NCI-H1694 (cell line): ENCODE data around the gene ONECUT1.

Experiments used
- DNase-seq: peaks from one replicate; lab custom pipeline; 2025; lab: John Stamatoyannopoulos, UW

The ONECUT1 gene

GRCh38 chr15:52782514-52782913 is 7.6 kb downstream of the ONECUT1 start:
- DNase-seq = no peak

GRCh38 chr15:52780172-52780980 is 9.8 kb downstream of the ONECUT1 start:
- peak; percentile 61 for DNase-seq

GRCh38 chr15:52778457-52778856 is 11.7 kb downstream of the ONECUT1 start:
- DNase-seq = no peak

GRCh38 chr15:52772766-52773165 is 17.4 kb downstream of the ONECUT1 start:
- no peak for DNase-seq

DNA sequence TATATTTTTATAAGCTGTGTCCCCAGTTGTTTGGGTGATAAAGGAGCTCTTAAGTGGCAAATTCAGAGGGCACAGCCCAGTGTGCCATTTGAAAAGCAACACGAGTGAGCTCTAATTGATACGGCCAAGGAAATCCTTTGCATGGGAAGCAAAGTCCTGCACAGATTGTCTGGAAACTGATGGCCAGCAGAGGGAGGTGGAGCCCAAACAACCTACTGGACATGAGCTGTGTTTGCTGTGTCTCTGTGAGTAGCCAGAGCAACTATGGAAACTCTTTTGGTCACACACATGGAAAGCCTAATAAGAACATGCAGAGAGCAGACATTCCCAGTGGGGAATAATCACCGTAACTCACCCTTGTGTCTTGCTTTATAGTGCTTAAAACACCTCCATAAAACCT is 24.4 kb downstream of the ONECUT1 start:
- DNase-seq = no peak

DNA sequence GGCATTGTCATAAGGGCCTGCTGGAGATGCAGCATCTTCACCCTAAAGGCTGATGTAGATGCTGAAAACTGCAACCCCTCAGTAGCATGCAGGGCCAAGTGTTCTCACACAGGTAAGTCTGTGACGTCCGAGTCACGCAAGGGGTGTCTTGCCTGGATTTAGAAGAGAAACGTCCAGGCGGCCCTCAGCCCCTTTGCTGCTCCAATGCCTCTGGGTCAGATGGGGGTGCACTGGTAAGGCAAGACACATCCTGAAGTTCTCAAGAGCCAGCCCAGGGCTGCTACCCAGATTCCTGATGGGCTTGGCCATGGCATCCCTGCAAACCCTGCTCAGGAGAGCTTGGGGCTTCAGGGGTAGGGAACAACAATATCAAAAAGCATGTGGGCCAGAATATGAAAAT is 25.4 kb downstream of the ONECUT1 start:
- no peak for DNase-seq

DNA sequence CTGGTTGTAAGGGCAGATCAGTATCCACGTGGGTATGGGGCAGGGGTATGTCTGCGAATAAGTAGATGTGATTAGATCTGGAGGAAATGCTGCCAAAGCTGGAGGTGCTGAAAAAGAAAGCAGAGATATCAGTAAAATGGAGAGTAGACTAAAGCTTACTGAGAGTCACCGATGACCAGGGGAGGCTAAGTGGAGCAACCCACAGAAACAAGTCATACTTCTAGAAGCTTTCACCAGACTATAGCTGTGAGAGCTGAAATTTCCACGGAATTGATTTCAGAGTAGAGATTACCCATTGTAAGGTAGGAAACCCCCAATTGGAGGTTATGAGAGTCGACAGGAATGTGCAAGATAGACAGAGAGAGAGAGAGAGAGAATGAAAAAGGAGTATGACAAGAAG is 27.5 kb downstream of the ONECUT1 start:
- no peak for DNase-seq

DNA sequence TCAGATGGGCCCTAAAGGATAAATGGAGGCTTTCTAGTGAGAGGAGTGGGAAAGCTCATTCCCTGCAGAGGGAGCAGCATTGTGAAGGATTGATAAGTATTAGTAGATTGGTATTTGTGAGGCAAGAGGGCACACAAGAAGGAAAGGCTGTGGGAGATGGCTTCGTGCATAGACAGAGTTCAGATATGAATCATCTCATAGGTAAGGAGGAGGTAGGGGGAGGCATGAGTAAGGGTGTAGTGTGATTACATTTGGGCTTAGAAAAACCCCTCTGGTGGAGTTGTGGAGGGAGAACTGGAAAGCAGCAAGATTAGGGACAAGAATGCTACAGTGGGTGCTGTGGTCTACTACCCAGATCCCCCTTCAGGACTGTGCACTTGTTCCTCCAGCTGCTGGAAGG is 29.6 kb downstream of the ONECUT1 start:
- no peak for DNase-seq

GRCh38 chr15:52759969-52760368 is 30.2 kb downstream of the ONECUT1 start:
- no peak for DNase-seq

GRCh38 chr15:52757496-52757895 is 32.6 kb downstream of the ONECUT1 start:
- DNase-seq = no peak

GRCh38 chr15:52751522-52751921 is 38.6 kb downstream of the ONECUT1 start:
- DNase-seq = no peak

DNA sequence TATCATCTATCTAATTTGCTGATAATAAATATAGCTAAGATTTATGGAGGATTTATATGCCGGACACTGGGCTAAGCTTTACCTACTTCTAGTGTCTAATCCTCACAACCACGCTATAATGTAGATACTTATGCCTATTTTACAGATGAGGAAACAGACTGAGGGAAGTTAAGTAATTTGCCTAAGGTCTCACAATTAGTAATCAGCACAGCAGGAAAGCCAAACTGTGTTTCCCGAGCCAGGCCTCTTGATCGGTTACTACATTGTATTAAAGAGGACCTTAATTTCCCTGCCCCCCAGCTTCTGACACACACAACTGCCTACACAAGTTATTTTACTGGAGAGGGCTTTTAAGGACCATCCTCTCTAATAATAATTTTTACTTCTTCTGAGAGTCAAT is 40.9 kb downstream of the ONECUT1 start:
- no peak for DNase-seq

GRCh38 chr15:52746162-52746757 is 43.9 kb downstream of the ONECUT1 start:
- DNase-seq = no peak

DNA sequence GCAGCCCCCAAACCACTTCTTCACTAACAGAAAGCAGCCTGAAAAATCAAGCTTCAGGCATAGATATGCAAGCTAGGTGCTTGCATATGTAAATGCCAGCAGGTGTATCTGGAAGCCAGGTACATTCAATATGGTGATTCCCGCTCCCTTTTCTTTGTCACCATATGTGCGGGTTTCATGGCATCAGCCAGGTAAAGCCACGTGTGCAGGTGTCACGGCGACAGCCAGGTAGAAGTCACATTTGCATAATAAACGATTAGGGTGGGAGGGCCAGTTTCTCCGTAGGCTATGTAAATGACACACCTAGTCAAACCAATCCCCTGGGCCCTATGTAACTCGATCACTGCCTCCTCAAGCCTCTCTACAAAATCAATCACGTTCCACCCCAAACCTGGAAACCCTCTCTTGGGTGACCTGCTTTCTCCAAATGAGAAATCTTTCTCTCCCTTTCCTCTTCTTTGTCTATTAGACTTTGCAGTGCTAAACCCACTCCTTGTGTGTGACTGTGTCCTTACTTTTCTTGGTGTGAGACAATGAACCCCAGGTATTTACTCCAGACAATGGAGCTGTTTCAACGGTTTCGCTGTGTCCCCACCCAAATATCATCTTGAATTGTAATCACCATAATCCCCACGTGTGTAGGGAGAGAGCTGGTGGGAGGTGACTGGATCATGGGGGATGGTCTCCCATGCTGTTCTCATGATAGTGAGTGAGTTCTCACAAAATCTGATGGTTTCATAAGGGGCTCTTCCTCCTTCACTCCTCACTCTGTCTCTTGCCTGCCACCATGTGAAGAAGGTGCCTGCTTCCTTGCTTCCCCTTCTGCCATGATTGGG is 44.6 kb downstream of the ONECUT1 start:
- DNase-seq = no peak

- no peak for DNase-seq
Observed at GRCh38 chr15:52738311-52738710, 51.8 kb downstream of the ONECUT1 start.

- no peak for DNase-seq
Observed at GRCh38 chr15:52737720-52738119, 52.4 kb downstream of the ONECUT1 start.

DNA sequence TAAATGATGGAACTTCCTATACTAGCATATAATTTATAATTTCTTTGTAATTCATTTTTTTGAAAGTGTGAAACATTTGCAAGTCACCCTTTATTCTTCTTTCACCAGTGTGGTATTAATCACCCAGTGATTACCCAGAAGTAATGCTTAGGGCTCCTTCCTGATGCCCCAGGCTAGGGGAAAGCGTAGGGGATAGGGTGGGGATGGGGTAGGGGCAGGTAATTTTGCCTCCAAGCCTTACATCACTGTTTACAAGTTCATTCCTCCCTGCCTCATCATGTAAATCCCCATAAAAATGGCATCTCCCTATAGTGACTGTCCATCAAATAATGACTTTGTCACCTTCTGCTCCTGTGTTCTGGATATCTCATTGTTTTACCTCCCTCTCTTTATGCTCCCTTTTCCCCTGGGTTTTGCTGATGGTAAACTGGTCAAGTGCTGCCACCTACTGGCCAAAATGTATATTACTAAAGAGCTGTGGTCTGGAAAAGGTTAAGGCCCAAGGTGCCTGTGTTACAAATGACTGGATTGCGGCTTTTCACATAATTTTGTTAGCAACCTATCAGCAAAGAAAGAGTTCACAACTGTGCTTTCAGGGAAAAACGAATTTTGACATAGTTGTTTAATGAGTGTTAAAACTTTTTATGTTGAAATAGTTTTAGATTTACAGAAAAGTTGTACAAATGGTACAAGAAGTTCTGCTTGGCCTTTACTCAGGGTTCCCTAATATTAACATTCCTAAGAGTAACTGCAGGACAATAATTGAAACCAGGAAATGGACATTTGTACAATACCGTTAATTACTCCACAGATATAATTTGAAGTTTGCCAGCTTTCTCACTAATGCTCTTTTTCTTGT is 54.7 kb downstream of the ONECUT1 start:
- peak; percentile 68 for DNase-seq

GRCh38 chr15:52734329-52734728 is 55.8 kb downstream of the ONECUT1 start:
- DNase-seq = no peak

DNA sequence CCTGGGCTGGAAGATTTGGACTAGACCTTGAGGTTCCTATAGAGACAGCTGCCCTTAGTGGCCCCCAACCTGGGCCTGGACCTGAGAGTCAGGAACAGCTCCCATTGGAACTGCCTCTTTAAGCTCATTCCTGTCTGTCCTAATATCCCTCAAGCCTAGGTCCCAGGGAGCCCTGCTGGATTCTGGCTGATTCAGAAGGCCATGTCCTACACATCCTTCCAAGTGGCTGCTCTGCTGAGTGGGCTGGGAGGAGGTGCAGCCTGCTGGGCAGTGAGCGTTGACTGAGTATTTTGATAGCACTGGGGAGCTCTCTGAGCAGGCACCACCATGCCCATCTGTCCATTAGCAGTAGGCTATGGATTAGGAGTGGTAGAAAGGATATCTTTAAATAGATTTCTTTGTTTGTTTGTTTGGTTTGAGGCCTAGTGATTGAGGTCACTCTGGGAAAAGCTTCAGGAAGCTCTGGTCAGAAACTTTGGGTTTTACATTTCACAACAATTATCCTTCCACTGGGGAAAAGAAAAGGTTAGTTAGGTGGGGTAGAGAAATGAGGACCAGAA is 56.4 kb downstream of the ONECUT1 start:
- no peak for DNase-seq

GRCh38 chr15:52733088-52733487 is 57.0 kb downstream of the ONECUT1 start:
- no peak for DNase-seq

- no peak for DNase-seq
Observed at GRCh38 chr15:52732551-52732950, 57.6 kb downstream of the ONECUT1 start.
